Hepatocyte (in vitro differentiated cells): ENCODE results near the gene AMBRA1. TPM values are rescaled to one million over a fixed set of nuclear protein-coding genes. Genes with fewer than 3 reads are reported as not detected.

ENCODE experiments used
- DNase-seq: peaks from one replicate; pipeline ENCODE4 v3.0.0-alpha.2; 2016; ENCODE audit warnings: low spot score
- H2AFZ ChIP-seq: fragments of 200-600 bp; sonication (generic); 2 replicates; pipeline ENCODE4 v1.6.0; 2016; ENCODE audit warnings: antibody characterized with exemption, mild to moderate bottlenecking
- H3K27ac ChIP-seq: fragments of 200-600 bp; sonication (generic); 2 replicates; pipeline ENCODE4 v1.5.1; 2016; ENCODE audit warnings: mild to moderate bottlenecking
- H3K27me3 ChIP-seq: fragments of 200-600 bp; sonication (generic); 2 replicates; pipeline ENCODE4 v1.6.1; 2016
- H3K36me3 ChIP-seq: fragments of 200-600 bp; sonication (generic); replicated peaks from 2 replicates; pipeline ENCODE4 v1.5.1; 2016; ENCODE audit warnings: low read depth; ENCODE audit not compliant: insufficient read depth
- H3K4me1 ChIP-seq: fragments of 200-600 bp; sonication (generic); 2 replicates; pipeline ENCODE4 v1.5.1; 2016; ENCODE audit warnings: mild to moderate bottlenecking, moderate library complexity; ENCODE audit not compliant: insufficient read depth
- H3K4me2 ChIP-seq: fragments of 200-600 bp; sonication (generic); 2 replicates; pipeline ENCODE4 v1.6.0; 2016
- H3K4me3 ChIP-seq: fragments of 200-600 bp; sonication (generic); 2 replicates; pipeline ENCODE4 v1.5.1; 2016; ENCODE audit warnings: mild to moderate bottlenecking
- H3K79me2 ChIP-seq: fragments of 200-600 bp; sonication (generic); 2 replicates; pipeline ENCODE4 v1.6.0; 2017; ENCODE audit warnings: mild to moderate bottlenecking
- H3K9me2 ChIP-seq: fragments of 200-600 bp; sonication (generic); replicated peaks from 2 replicates; pipeline ENCODE4 v1.6.0; 2017; ENCODE audit warnings: mild to moderate bottlenecking; ENCODE audit not compliant: insufficient read depth
- H3K9me3 ChIP-seq: fragments of 200-600 bp; sonication (generic); 2 replicates; pipeline ENCODE4 v1.5.1; 2016; ENCODE audit warnings: low read depth, mild to moderate bottlenecking
- H4K20me1 ChIP-seq: fragments of 200-600 bp; sonication (generic); 2 replicates; pipeline ENCODE4 v1.6.0; 2016; ENCODE audit warnings: mild to moderate bottlenecking; ENCODE audit not compliant: insufficient read depth, poor library complexity, severe bottlenecking
- CTCF ChIP-seq: fragments of 200-600 bp; sonication (generic); IDR thresholded peaks from 2 replicates; pipeline ENCODE4 v1.5.1; 2016; ENCODE audit warnings: antibody characterized with exemption, mild to moderate bottlenecking; ENCODE audit not compliant: poor library complexity
- EZH2 ChIP-seq: fragments of 200-600 bp; sonication (generic); IDR thresholded peaks from 2 replicates; pipeline ENCODE4 v1.6.1; 2016; ENCODE audit warnings: antibody characterized with exemption, mild to moderate bottlenecking, borderline replicate concordance
- EZH2phosphoT487 ChIP-seq: fragments of 200-600 bp; sonication (generic); IDR thresholded peaks from one replicate; pipeline ENCODE4 v1.6.1; 2018; ENCODE audit warnings: antibody characterized with exemption, mild to moderate bottlenecking, low read depth, moderate library complexity; ENCODE audit not compliant: unreplicated experiment, severe bottlenecking
- WGBS: methylation state at CpG from one replicate; pipeline ENCODE4 v1.1.6; 2016; ENCODE audit warnings: low lambda C conversion rate; ENCODE audit errors: missing lambda C conversion rate; 5-methylcytosine and 5-hydroxymethylcytosine counted together
- polyA plus RNA-seq: library from polyadenylated mRNA; unstranded; fragments of >200 nt; fragmentation: Nextera tagmentation; extraction: Ambion mirVana; gene quantifications from 2 replicates; pipeline ENCODE4 v1.2.1, GENCODE V29; 2016
- total RNA-seq: library from RNA; depleted of rRNA; stranded (reverse); fragments of >200 nt; gene quantifications from 2 replicates; pipeline ENCODE4 v1.2.3, GENCODE V29; 2014

Gene AMBRA1
- total and polyA plus RNA-seq, 2 experiments from 2014 or later, result 7.2 to 31.2 TPM

DNA sequence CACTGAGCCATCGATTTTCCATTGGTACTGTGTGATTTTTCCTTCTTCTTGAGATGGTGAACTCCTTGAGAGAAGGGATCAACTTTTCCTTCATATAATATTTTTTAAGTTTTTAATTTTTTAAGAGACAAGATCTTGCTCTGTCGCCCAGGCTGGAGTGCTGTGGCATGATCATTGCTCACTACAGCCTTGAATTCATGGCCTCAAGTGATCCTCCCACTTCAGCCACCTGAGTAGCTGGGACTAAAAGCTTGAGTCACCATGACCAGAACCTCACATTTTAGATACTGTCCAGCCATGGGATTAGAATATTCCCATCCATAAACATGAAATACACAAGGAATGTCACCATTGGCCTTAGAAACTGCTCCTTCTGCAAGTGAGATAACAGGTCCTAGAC lies 135.3 kb downstream of the AMBRA1 start:
- Histone ChIP-seq H3K9me3 (no peaks in the 10 kb centered on the region), H3K27ac (no peak overlapping the region), H3K4me1 (no peaks in the 10 kb centered on the region), H3K79me2 (peaks cover 25% of the 10 kb centered on the region), H3K9me2 (no peaks in the 10 kb centered on the region), H3K4me3 (no peak overlapping the region), H3K36me3 (no peaks in the 10 kb centered on the region), H3K4me2 (no peak overlapping the region), H4K20me1 (no peaks in the 10 kb centered on the region), H2AFZ (no peak overlapping the region), H3K27me3 (no peaks in the 10 kb centered on the region)
- DNase-seq, result no peak
- 91% methylated on average over 2 of the region's 2 CpGs for WGBS
- TF ChIP-seq CTCF (no peak), EZH2phosphoT487 (no peak)

DNA sequence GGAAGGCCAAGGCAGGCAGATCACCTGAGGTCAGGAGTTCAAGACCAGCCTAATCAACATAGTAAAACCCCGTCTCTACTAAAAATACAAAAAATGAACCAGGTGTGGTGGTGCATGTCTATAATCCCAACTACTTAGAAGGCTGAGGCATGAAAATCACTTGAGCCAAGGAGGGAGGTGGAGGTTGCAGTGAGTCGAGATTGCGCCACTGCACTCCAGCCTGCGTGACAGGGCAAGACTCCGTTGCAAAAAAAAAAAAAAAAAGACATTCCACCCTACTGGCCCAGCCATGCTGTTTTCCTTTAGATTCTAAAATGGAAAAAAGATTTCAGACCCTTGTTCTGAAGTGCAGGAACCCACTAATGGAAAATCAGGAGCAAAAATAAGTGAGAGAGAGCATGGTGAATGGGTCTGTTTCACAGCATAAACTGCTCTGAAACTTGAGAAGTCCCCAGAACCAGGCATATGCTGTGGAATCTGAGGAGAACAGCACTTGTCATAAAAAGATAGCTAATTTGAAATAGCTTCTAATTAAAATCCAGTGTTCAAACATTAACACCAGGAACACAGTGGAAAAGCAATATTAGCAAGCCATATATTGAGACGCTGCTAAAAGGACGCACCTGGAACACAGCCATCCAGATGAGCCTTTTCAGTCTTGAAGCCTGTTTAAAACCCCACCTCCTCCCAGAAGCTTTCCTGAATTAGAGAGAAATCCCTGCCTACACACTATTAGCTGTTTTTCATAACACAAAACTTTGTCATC lies 136.0 kb downstream of the AMBRA1 start:
- Histone ChIP-seq H3K4me1 (no peaks in the 10 kb centered on the region), H3K27me3 (no peaks in the 10 kb centered on the region), H3K9me2 (no peaks in the 10 kb centered on the region), H4K20me1 (no peaks in the 10 kb centered on the region), H3K79me2 (peaks cover 19% of the 10 kb centered on the region), H3K4me2 (no peak overlapping the region), H3K4me3 (no peak overlapping the region), H3K27ac (no peak overlapping the region), H2AFZ (no peak overlapping the region), H3K36me3 (no peaks in the 10 kb centered on the region), H3K9me3 (no peaks in the 10 kb centered on the region)
- TF ChIP-seq EZH2 (no peak), CTCF (no peak), EZH2phosphoT487 (no peak)
- no peak for DNase-seq
- 81% methylated on average over 7 of the region's 7 CpGs for WGBS

- TF ChIP-seq CTCF (no peak), EZH2phosphoT487 (no peak), EZH2 (no peak)
- Histone ChIP-seq H3K4me1 (no peaks in the 10 kb centered on the region), H3K27ac (no peak overlapping the region), H3K27me3 (no peaks in the 10 kb centered on the region), H3K9me2 (no peaks in the 10 kb centered on the region), H2AFZ (no peak overlapping the region), H3K36me3 (no peaks in the 10 kb centered on the region), H3K4me2 (no peak overlapping the region), H3K79me2 (peaks cover 19% of the 10 kb centered on the region), H3K4me3 (no peak overlapping the region), H3K9me3 (no peaks in the 10 kb centered on the region), H4K20me1 (no peaks in the 10 kb centered on the region)
- no peak for DNase-seq
- WGBS, result 88% methylated on average over 3 of the region's 3 CpGs
These were observed 136.8 kb downstream of the AMBRA1 start for GRCh38 chr11:46457021-46457420.
